Caco-2 (cell line): Measurements from ENCODE around the gene SEMA6B. TPM values are rescaled to one million over a fixed set of nuclear protein-coding genes. Genes with fewer than 3 reads are reported as not detected.

Source experiments
- BruUV-seq: library from RNA; stranded (reverse); fragments of 400-500 nt; replicated peaks from 2 replicates; lab custom pipeline; 2021; lab: Mats Ljungman, UMichigan
- CTCF ChIA-PET: fragments of 300-600 bp; sonication (Branson Sonifier 250); formaldehyde crosslinking; loops from one replicate; lab custom pipeline; 2022; ENCODE audit warnings: antibody characterized with exemption; lab: Charles Lee
- POLR2A ChIA-PET: fragments of 300-600 bp; sonication (Branson Sonifier 250); formaldehyde crosslinking; loops from one replicate; lab custom pipeline; 2022; ENCODE audit warnings: antibody characterized with exemption; lab: Charles Lee
- DNase-seq, 2 experiments: peaks; one replicate each; pipeline versions ENCODE4 v3.0.0 to v3.0.0-alpha.2; 2020 to 2022
- H3K27me3 ChIP-seq: replicated peaks from 2 replicates; pipeline ENCODE4 v1.6.0; 2011; ENCODE audit warnings: low read length; ENCODE audit not compliant: control insufficient read depth, insufficient read depth
- H3K36me3 ChIP-seq: 2 replicates; pipeline ENCODE4 v1.5.1; 2011; ENCODE audit warnings: low read length; ENCODE audit not compliant: control insufficient read depth, insufficient read depth
- H3K4me1 ChIP-seq: fragments of 250-450 bp; sonication (Bioruptor Pico); 2 replicates; pipeline ENCODE4 v1.5.1; 2020; ENCODE audit warnings: mild to moderate bottlenecking
- H3K4me3 ChIP-seq: 2 replicates; pipeline ENCODE4 v1.5.1; 2011; ENCODE audit warnings: low read depth, mild to moderate bottlenecking, control low read depth, low read length
- H3K9me3 ChIP-seq: fragments of 250-450 bp; sonication (Bioruptor Pico); 2 replicates; pipeline ENCODE4 v1.5.1; 2020; ENCODE audit warnings: mild to moderate bottlenecking, moderate library complexity
- H3K27ac Mint-ChIP-seq: one replicate; pipeline ENCODE4 v1.8.0; 2022; ENCODE audit warnings: mixed read lengths; ENCODE audit not compliant: unreplicated experiment
- H3K27me3 Mint-ChIP-seq: one replicate; pipeline ENCODE4 v1.8.0; 2022; ENCODE audit warnings: mixed read lengths; ENCODE audit not compliant: insufficient read depth, unreplicated experiment
- H3K36me3 Mint-ChIP-seq: one replicate; pipeline ENCODE4 v1.8.0; 2022; ENCODE audit warnings: mild to moderate bottlenecking, mixed read lengths; ENCODE audit not compliant: insufficient read depth, unreplicated experiment
- H3K4me1 Mint-ChIP-seq: one replicate; pipeline ENCODE4 v1.8.0; 2022; ENCODE audit warnings: low read depth, mixed read lengths; ENCODE audit not compliant: unreplicated experiment
- H3K4me3 Mint-ChIP-seq: one replicate; pipeline ENCODE4 v1.8.0; 2022; ENCODE audit warnings: mild to moderate bottlenecking, moderate library complexity, mixed read lengths; ENCODE audit not compliant: unreplicated experiment
- H3K9me3 Mint-ChIP-seq: one replicate; pipeline ENCODE4 v1.8.0; 2022; ENCODE audit warnings: mixed read lengths; ENCODE audit not compliant: unreplicated experiment
- CTCF ChIP-seq, 2 experiments: fragments of 200-600 bp in 1 of 2; IDR thresholded peaks; 1 replicate in 1 of 2; 2 replicates in 1 of 2; pipeline versions ENCODE4 v1.5.1 to v1.8.0; 2011 to 2022; ENCODE audit warnings: antibody characterized with exemption in 1 of 2, control low read depth in 1 of 2, inconsistent platforms in 1 of 2, low read depth in 1 of 2, low read length in 1 of 2, mild to moderate bottlenecking in 1 of 2, moderate library complexity in 1 of 2; ENCODE audit not compliant: insufficient read depth in 1 of 2, severe bottlenecking in 1 of 2, unreplicated experiment in 1 of 2
- intact Hi-C: fragments of 100-400 bp; cut with micrococcal nuclease; formaldehyde crosslinking; loops from one replicate; pipeline ENCODE4 v1.10.0; 2022; ENCODE audit not compliant: unreplicated experiment
- total RNA-seq: library from RNA; stranded (reverse); gene quantifications from 2 replicates; pipeline ENCODE4 v1.2.3, GENCODE V29; 2022

The SEMA6B gene
- total RNA-seq, 1 experiment from 2014 or later, result 0.39 TPM

GRCh38 chr19:4570916-4571304, 11.4 kb upstream of the SEMA6B start:
- CTCF ChIA-PET, result interaction anchor here (0.8 to 1.4 kb wide), 2 partner anchors 9 to 19 kb away, joined by 3 read pairs; no protein-coding TSS in a partner anchor
- intact Hi-C loops, result no loop called here
- H3K4me3 Mint-ChIP-seq, result no peak overlapping the region
- Histone ChIP-seq H3K4me3 (no peak overlapping the region), H3K27me3 (no peaks in the 10 kb centered on the region), H3K9me3 (no peaks in the 10 kb centered on the region), H3K4me1 (peaks cover 8% of the 10 kb centered on the region; the same call in 1 of the 2 replicates), H3K36me3 (no peaks in the 10 kb centered on the region)
- no peaks in the 10 kb centered on the region for H3K36me3 Mint-ChIP-seq
- H3K9me3 Mint-ChIP-seq, result no peaks in the 10 kb centered on the region
- no peaks in the 10 kb centered on the region for H3K27me3 Mint-ChIP-seq
- no peak for TF ChIP-seq CTCF (IDR thresholded peaks at IDR 0.05; ENCODE audit: insufficient read depth in 1 of 2, low read depth in 1 of 2, low read length in 1 of 2, severe bottlenecking in 1 of 2, unreplicated experiment in 1 of 2)
- BruUV-seq, result no TSS peak
- no peak overlapping the region for H3K27ac Mint-ChIP-seq
- peaks cover 4% of the 10 kb centered on the region for H3K4me1 Mint-ChIP-seq
- POLR2A ChIA-PET, result interaction anchor here (0.7 kb wide), 1 partner anchor 342 kb away, joined by 4 read pairs; no protein-coding TSS in a partner anchor
- no peak for DNase-seq

- CTCF ChIA-PET, result interaction anchor here (0.6 to 1.4 kb wide), 3 partner anchors 10 to 35 kb away, joined by 3 read pairs; no protein-coding TSS in a partner anchor
Observed at GRCh38 chr19:4570402-4570801, 10.9 kb upstream of the SEMA6B start.

GRCh38 chr19:4568886-4569285, 9.4 kb upstream of the SEMA6B start:
- no peaks in the 10 kb centered on the region for H3K27me3 Mint-ChIP-seq
- TF ChIP-seq CTCF (IDR thresholded peaks at IDR 0.05; ENCODE audit: insufficient read depth in 1 of 2, low read depth in 1 of 2, low read length in 1 of 2, severe bottlenecking in 1 of 2, unreplicated experiment in 1 of 2), result no peak
- H3K9me3 Mint-ChIP-seq, result no peaks in the 10 kb centered on the region
- H3K27ac Mint-ChIP-seq, result no peak overlapping the region
- no TSS peak for BruUV-seq
- H3K36me3 Mint-ChIP-seq, result no peaks in the 10 kb centered on the region
- H3K4me3 ChIP-seq, result no peak overlapping the region
- H3K4me1 Mint-ChIP-seq, result no peaks in the 10 kb centered on the region
- H3K9me3 ChIP-seq, result no peaks in the 10 kb centered on the region
- DNase-seq, result no peak
- intact Hi-C loops, result loop anchor here (5.0 kb wide), 1 partner anchor 233 kb away; no protein-coding TSS in a partner anchor
- no peaks in the 10 kb centered on the region for H3K27me3 ChIP-seq
- POLR2A ChIA-PET, result no interaction called here
- H3K4me1 ChIP-seq, result no peaks in the 10 kb centered on the region
- no peak overlapping the region for H3K4me3 Mint-ChIP-seq
- no peaks in the 10 kb centered on the region for H3K36me3 ChIP-seq
- CTCF ChIA-PET, result interaction anchor here (0.7 kb wide), 1 partner anchor 188 kb away, joined by 3 read pairs; no protein-coding TSS in a partner anchor

More at GRCh38 chr19:4570402-4570801, 10.9 kb upstream of the SEMA6B start:
- Histone ChIP-seq H3K36me3 (no peaks in the 10 kb centered on the region), H3K4me1 (peaks cover 4% of the 10 kb centered on the region; the same call in 1 of the 2 replicates), H3K9me3 (no peaks in the 10 kb centered on the region), H3K27me3 (no peaks in the 10 kb centered on the region), H3K4me3 (no peak overlapping the region)
- intact Hi-C loops, result no loop called here
- no peak for TF ChIP-seq CTCF (IDR thresholded peaks at IDR 0.05; ENCODE audit: insufficient read depth in 1 of 2, low read depth in 1 of 2, low read length in 1 of 2, severe bottlenecking in 1 of 2, unreplicated experiment in 1 of 2)
- no TSS peak for BruUV-seq
- no peak overlapping the region for H3K27ac Mint-ChIP-seq
- no peaks in the 10 kb centered on the region for H3K4me1 Mint-ChIP-seq
- H3K4me3 Mint-ChIP-seq, result no peak overlapping the region
- H3K36me3 Mint-ChIP-seq, result no peaks in the 10 kb centered on the region
- DNase-seq, result no peak
- H3K9me3 Mint-ChIP-seq, result no peaks in the 10 kb centered on the region
- POLR2A ChIA-PET, result interaction anchor here (0.6 to 0.7 kb wide), 2 partner anchors 22 to 343 kb away, joined by 4 to 7 read pairs; no protein-coding TSS in a partner anchor
- H3K27me3 Mint-ChIP-seq, result no peaks in the 10 kb centered on the region
